ENCODE measurements around the gene NBAS.

DNA sequence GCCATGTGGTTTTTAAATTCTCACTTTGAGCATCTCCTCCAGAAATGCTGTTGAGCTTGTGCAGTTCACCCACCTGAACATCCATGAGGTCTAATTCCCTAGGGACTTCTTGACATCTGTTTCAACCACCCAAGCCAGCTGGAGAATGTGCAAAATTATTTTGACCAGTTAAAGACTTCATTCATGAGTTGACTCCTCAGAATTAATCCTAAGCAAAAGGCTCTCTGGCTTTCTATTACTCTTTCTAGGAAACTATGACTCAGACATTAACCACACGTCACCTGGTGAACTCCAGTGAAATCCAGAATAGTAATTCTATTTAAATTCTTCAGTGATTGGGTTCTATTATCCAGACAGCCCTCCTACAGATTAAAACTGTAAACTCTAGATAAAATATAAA, 247.5 kb downstream of the NBAS start:
- TF ChIP-seq FOXP2 (optimal IDR thresholded peaks at IDR 0.05; ENCODE audit: borderline replicate concordance, extremely low read depth, extremely low read length, insufficient read depth), result no peak
- no peak for TF ChIP-seq SIN3A (IDR thresholded peaks at IDR 0.05; ENCODE audit: borderline replicate concordance, insufficient read depth, low read length)

Data from PFSK-1 (cell line).